ENCODE results near the gene MBP.
"Not testable (repeated sequence)": the region's sequence is repeated elsewhere in the genome, so short reads cannot be mapped to it uniquely, and the experiment has no call there.

The MBP gene

DNA sequence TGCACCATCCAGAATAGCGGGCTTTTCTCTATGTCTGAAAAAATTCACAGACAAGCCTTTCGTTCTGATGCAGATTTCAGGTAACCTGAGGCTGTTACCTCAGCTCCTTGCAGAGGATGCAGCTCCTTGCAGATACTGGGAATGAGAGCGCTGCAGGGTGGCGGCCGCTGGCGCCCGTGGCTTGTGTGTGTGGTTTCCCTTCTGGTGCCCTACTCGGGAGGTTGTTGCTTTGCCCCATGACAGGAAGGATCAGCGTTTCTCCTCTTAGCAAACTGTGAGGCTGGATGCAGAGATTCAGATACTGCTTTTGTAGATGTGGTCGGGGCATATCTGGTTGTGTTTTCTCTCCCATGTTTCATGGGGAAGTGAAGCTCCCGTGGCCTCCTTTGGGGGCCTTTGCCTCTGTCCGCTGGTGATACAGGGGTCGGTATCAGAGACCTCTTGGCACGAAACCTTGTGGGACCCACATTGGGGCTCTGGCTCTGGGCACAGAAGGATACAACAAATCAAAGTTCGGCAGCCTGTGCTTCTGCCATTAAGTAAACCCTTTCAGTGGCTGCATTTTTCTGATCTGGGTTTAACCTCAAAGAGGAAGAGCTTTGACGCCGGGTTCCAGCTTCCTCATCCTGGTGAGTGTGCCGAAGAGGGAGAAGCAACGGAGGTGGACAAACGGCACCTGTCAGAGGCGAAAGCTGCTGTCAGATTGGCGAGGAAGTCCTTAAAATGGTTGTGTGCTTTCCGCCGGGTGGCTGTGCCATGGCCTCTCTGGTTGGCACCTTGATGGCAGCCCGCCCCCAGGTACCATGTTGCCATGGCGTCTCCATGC lies 127.8 kb downstream of the MBP start:
- DNase-seq (ENCODE audit: low read depth) = no peak

- DNase-seq (ENCODE audit: low read depth) = no peak
Measured at GRCh38 chr18:77003316-77003715, 129.3 kb downstream of the MBP start.

DNA sequence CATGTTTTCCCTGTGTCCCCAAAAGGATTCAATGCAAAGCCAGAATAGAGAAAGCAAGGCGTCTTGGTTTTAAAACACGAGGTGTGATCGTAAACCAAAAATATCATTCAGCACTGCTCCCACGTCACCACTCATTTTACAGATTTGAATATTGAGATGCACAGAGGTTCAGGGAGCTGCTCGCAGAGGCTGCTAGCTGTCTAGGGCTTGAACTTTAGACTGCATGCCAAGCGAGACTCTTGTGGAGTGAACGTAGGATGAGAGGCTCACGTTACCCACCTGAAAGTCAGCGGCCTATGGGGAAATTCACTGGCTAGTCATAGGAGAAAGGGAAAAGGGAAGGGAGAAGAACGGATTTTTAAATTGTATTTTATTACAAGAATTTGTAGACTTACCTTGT lies 130.1 kb downstream of the MBP start:
- DNase-seq (ENCODE audit: low read depth) = no peak

- no peak for DNase-seq (ENCODE audit: low read depth)
Measured at GRCh38 chr18:77001979-77002378, 130.6 kb downstream of the MBP start.

- DNase-seq (ENCODE audit: low read depth) = no peak
Measured at GRCh38 chr18:77001041-77001440, 131.5 kb downstream of the MBP start.

DNA sequence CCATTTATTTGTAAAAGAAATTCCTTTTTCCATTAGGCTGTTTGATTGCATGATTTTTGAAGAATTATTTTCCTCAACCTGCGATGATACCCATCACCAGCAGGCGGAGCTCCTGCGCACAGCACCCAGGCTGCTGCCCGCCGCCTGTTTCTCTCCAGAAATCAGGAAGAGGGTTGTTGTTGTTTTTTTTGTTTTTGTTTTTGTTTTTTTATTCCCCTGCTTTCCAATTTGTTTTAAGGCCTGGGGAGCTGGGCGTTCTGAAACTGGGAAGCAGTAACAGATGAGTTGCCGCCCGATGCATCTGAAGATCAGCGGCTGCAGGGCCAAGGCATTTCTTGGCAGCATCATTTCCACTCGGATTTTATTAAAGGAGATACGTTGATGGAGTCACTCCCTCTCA lies 132.1 kb downstream of the MBP start:
- DNase-seq (ENCODE audit: low read depth) = peak; percentile 44

DNA sequence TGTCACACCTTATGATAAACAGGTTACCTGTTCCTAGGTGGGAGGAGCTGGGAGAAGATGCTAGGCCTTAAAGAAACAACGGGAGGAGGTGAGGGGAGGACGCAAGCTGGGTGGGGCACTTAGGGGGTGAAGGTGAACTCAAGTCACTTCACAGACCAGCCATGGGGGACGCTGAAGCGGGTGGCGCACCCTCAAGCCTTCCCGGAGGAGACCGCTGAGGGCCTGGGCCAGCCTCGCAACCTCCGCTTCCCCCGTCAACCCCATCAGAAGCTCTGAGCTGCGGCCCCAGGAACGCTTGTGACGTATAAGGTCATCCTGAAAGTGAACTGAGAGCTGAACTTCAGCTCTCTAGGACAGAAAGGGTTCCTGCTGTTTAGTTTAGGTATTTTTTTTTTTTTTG lies 133.5 kb downstream of the MBP start:
- no peak for DNase-seq (ENCODE audit: low read depth)

GRCh38 chr18:76997951-76998808 lies 134.4 kb downstream of the MBP start:
- no peak for DNase-seq (ENCODE audit: low read depth)

GRCh38 chr18:76996429-76996828 lies 136.2 kb downstream of the MBP start:
- DNase-seq (ENCODE audit: low read depth) = no peak

GRCh38 chr18:76995896-76996295 lies 136.7 kb downstream of the MBP start:
- no peak for DNase-seq (ENCODE audit: low read depth)

DNA sequence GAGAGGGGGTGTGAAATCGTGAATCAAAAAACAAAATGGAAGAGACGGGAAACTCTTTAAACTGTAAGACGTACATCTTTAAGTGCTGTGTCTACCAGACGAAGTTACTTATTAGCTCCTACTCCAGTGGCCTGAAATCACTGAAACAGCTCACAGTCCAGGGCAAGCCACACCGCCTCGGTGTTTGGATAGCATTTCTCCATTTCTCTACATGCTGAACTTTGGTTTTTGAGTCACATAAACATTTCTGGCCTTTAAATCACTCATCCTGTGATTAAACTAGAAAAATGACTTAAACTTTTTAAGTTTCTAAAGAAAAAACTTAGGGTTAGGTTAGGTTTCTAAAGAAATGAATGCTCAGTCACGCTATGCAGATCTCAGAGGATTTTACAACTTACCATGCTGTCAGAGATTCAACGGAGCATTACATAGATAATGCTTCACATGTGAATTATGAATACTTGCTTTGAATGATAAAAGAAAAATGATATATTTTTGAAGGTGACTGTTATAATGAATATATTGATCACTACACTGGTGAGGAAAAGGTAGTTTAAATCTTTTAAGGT lies 138.4 kb downstream of the MBP start:
- DNase-seq (ENCODE audit: low read depth) = no peak

DNA sequence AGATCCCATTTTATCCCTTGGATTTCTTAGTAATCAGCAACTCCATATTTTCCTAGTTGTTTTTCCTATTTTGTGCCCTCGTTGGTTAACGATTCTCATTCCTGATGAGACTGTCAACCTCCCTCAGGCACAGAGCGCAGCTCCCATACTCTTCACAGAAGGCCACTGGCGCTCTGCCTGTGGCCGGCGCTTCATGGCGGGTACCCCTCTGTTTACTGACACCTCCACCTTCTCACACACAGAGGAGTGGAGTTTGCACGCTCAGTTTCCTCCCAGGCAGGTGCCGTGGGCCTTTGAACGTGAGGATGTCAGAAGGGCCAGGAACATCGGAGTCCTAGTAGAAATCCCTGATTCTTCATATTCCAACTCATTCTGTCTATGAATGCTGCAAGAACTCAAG lies 139.0 kb downstream of the MBP start:
- DNase-seq (ENCODE audit: low read depth) = no peak

DNA sequence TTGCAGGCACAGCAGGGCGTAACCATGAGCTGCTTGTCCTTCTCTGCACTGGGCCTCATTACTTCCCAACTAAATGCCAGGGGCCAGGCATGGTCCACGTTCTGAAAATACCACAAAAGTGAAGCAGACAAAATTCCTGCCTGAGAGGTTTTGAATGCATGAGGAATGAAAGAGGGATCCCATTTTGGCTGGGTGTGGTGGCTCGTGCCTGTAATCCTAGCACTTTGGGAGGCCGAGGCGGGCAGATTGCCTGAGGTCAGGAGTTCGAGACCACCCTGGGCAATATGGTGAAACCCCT lies 139.5 kb downstream of the MBP start:
- DNase-seq (ENCODE audit: low read depth) = no peak

GRCh38 chr18:76992226-76993084 lies 140.1 kb downstream of the MBP start:
- no peak for DNase-seq (ENCODE audit: low read depth)

DNA sequence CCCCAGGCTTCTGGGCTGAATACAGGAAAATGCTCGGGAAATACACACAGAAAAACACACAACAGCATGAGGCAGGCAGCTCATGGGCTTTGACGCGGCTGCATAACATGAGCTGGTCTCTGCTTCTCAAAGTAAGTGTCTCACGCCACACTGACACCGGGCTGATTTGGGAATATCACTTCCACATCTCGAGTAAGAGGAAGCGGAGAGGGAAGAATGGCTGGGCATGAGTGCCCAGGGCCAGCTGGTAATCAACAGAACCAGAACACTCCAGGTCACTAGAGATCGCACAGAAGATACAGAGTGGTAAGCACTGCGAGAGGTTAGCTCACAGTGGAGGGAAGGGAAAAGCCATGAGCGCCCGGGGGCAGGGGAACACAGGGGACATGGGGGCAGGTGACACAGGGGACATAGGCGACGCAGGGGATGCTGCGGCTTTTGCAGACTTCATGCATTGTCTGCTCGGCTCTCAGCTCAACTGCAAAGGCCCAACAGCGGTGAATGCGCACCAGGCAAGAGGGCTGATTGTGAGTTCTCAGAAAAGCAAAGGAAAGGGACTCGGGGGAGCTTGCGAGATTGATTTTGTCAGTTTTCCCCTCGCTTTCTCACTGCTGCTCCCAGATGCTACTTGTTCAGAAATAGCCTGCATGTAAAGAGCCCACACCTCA lies 141.4 kb downstream of the MBP start:
- DNase-seq (ENCODE audit: low read depth) = no peak

GRCh38 chr18:76990343-76991020 lies 142.1 kb downstream of the MBP start:
- not testable (repeated sequence) for DNase-seq (ENCODE audit: low read depth)

DNA sequence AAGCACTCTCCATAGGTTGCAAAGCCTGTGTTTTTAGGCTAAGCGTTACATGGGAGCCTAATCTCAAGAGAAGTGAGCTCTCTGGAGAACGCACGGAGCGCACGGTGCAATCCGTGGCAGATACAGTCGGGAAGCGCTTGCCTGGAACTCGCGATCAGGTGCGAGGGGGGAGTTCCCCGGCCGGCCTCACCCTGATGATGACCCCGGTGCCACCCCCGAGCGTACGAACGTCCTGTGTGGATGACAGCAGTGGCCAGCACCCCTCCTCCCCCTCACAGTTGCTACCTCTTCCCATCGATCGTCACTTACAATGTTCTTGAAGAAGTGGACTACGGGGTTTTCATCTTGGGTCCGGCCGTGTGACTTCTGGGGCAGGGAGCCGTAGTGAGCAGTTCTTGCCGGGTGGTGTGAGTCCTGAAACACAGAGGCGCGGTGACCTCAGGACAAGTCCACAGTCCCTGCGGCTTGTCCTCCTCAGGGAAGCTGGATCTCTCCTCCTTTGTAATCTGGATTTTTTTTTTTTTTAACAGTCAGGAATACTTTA lies 142.9 kb downstream of the MBP start:
- DNase-seq (ENCODE audit: low read depth) = no peak

GRCh38 chr18:76988827-76989646 lies 143.5 kb downstream of the MBP start:
- DNase-seq (ENCODE audit: low read depth) = no peak

- DNase-seq (ENCODE audit: low read depth) = no peak
Measured at GRCh38 chr18:76988031-76988826, 144.4 kb downstream of the MBP start.

All from EH (cell line).